ENCODE data around the gene GCKR.
"Not testable (repeated sequence)": the region's sequence is repeated elsewhere in the genome, so short reads cannot be mapped to it uniquely, and the experiment has no call there.

GCKR gene

GRCh38 chr2:27551514-27551913 lies 54.9 kb downstream of the GCKR start:
- DNase-seq (ENCODE audit: low read depth): no peak
- no peak overlapping the region for H3K4me3 ChIP-seq (ENCODE audit: low read depth, low read length)
- TF ChIP-seq, protein P1, sequence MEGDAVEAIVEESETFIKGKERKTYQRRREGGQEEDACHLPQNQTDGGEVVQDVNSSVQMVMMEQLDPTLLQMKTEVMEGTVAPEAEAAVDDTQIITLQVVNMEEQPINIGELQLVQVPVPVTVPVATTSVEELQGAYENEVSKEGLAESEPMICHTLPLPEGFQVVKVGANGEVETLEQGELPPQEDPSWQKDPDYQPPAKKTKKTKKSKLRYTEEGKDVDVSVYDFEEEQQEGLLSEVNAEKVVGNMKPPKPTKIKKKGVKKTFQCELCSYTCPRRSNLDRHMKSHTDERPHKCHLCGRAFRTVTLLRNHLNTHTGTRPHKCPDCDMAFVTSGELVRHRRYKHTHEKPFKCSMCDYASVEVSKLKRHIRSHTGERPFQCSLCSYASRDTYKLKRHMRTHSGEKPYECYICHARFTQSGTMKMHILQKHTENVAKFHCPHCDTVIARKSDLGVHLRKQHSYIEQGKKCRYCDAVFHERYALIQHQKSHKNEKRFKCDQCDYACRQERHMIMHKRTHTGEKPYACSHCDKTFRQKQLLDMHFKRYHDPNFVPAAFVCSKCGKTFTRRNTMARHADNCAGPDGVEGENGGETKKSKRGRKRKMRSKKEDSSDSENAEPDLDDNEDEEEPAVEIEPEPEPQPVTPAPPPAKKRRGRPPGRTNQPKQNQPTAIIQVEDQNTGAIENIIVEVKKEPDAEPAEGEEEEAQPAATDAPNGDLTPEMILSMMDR (IDR thresholded peaks at IDR 0.05; ENCODE audit: low read depth, low read length): no peak
- TF ChIP-seq MYC (IDR thresholded peaks at IDR 0.05; ENCODE audit: low read depth, low read length) (no peak), POLR2A (IDR thresholded peaks at IDR 0.05; ENCODE audit: extremely low read depth, insufficient read length) (no peak), MAX (IDR thresholded peaks at IDR 0.05; ENCODE audit: low read depth, low read length) (no peak)

DNA sequence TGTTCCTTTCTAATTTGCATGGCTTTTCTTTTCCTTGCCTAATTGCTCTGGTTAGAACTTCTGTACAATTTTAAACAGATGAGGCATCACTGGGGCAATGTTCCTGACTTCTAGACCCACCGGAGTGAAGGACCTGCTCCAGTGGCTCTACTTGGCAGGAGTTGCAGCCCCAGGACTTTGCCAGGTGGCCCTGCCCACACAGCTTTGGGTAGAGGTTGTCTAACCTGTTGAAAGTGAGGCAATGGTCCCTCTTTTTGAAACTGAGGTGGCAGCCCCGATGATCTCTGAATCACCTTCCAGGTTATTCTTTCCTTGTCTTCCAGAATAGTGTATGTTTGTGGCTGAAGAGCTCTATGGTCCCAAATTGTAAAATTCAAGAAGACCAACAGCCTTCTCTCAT lies 56.3 kb downstream of the GCKR start:
- H3K4me3 ChIP-seq (ENCODE audit: low read depth, low read length): no peak overlapping the region
- DNase-seq (ENCODE audit: low read depth): no peak
- TF ChIP-seq, protein P1 (IDR thresholded peaks at IDR 0.05; ENCODE audit: low read depth, low read length): no peak
- TF ChIP-seq POLR2A (IDR thresholded peaks at IDR 0.05; ENCODE audit: extremely low read depth, insufficient read length): no peak
- no peak for TF ChIP-seq MAX (IDR thresholded peaks at IDR 0.05; ENCODE audit: low read depth, low read length)
- no peak for TF ChIP-seq MYC (IDR thresholded peaks at IDR 0.05; ENCODE audit: low read depth, low read length)

DNA sequence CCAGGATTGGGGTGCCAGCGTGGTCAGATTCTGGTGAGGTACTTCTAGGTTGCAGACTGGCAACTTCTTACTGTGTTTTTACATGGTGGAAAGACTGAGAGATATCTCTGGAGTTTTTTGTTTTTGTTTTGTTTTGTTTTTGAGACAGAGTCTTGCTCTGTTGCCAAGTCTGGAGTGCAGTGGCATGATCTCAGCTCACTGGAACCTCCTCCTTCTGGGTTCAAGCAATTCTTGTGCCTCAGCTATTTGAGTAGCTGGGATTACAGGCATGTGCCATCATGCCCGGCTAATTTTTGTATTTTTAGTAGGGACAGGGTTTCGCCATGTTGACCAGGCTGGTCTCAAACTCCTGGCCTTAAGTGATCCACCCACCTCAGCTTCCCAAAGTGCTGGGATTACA lies 57.8 kb downstream of the GCKR start:
- not testable (repeated sequence) for H3K4me3 ChIP-seq (ENCODE audit: low read depth, low read length); DNase-seq (ENCODE audit: low read depth)

GRCh38 chr2:27559228-27559627 lies 62.6 kb downstream of the GCKR start:
- H3K4me3 ChIP-seq (ENCODE audit: low read depth, low read length): no peak overlapping the region
- DNase-seq (ENCODE audit: low read depth): no peak
- TF ChIP-seq POLR2A (IDR thresholded peaks at IDR 0.05; ENCODE audit: extremely low read depth, insufficient read length) (no peak), MYC (IDR thresholded peaks at IDR 0.05; ENCODE audit: low read depth, low read length) (no peak), MAX (IDR thresholded peaks at IDR 0.05; ENCODE audit: low read depth, low read length) (no peak)
- TF ChIP-seq, protein P1 (IDR thresholded peaks at IDR 0.05; ENCODE audit: low read depth, low read length): no peak

DNA sequence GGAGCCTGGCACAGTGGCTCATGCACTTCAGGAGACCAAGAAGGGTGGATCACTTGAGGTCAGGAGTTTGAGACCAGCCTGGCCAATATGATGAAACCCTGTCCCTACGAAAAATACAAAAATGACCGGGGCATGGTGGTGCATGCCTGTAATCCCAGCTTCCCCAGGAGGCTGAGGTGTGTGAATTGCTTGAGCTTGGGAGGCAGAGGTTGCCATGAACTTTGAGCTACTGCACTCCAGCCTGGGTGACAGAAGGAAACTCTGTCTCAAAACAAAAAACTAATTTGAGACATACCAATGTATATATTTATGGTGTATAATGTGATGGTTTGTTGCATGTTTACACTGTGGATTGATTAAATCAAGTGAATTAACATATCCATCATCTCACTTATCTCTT lies 64.4 kb downstream of the GCKR start:
- no peak overlapping the region for H3K4me3 ChIP-seq (ENCODE audit: low read depth, low read length)
- no peak for DNase-seq (ENCODE audit: low read depth)
- TF ChIP-seq MYC (IDR thresholded peaks at IDR 0.05; ENCODE audit: low read depth, low read length): no peak
- TF ChIP-seq POLR2A (IDR thresholded peaks at IDR 0.05; ENCODE audit: extremely low read depth, insufficient read length): no peak
- no peak for TF ChIP-seq MAX (IDR thresholded peaks at IDR 0.05; ENCODE audit: low read depth, low read length)
- TF ChIP-seq, protein P1 (IDR thresholded peaks at IDR 0.05; ENCODE audit: low read depth, low read length): no peak

- no peak overlapping the region for H3K4me3 ChIP-seq (ENCODE audit: low read depth, low read length)
- no peak for DNase-seq (ENCODE audit: low read depth)
- TF ChIP-seq MAX (IDR thresholded peaks at IDR 0.05; ENCODE audit: low read depth, low read length): no peak
- TF ChIP-seq, protein P1 (IDR thresholded peaks at IDR 0.05; ENCODE audit: low read depth, low read length): no peak
- no peak for TF ChIP-seq MYC (IDR thresholded peaks at IDR 0.05; ENCODE audit: low read depth, low read length)
- TF ChIP-seq POLR2A (IDR thresholded peaks at IDR 0.05; ENCODE audit: extremely low read depth, insufficient read length): no peak
These were observed 70.0 kb downstream of the GCKR start for GRCh38 chr2:27566628-27567027.

All from NB4 (cell line).